Mammary epithelial cell (primary cell): ENCODE measurements around the gene ACTR5.

ENCODE experiments used
- CTCF ChIP-seq, 2 donors: IDR thresholded peaks in 1 of 2; conservative IDR thresholded peaks in 1 of 2; 2 replicates each; pipeline ENCODE4 v1.5.1; 2011 to 2012; ENCODE audit warnings: inconsistent platforms in 2 of 2, low read length in 2 of 2, mild to moderate bottlenecking in 2 of 2, control low read depth in 1 of 2, low read depth in 1 of 2; ENCODE audit not compliant: insufficient read depth in 1 of 2; ENCODE audit errors: extremely low read depth in 1 of 2
- EZH2 ChIP-seq: IDR thresholded peaks from 2 replicates; pipeline ENCODE4 v1.6.1; 2012; ENCODE audit warnings: low read length, inconsistent platforms, borderline replicate concordance

- no peak for TF ChIP-seq CTCF (conservative IDR thresholded peaks at IDR 0.05 in 1 of 2, IDR thresholded peaks at IDR 0.05 in 1 of 2; ENCODE audit: extremely low read depth in 1 of 2, insufficient read depth in 1 of 2, low read depth in 1 of 2, low read length in 2 of 2)
- TF ChIP-seq EZH2: no peak
Measured at GRCh38 chr20:38787870-38788269, 39.6 kb downstream of the ACTR5 start.
